T follicular helper cell (primary cell): ENCODE data around the gene CD93.

Experiments used
- DNase-seq: peaks from one replicate; pipeline ENCODE4 v3.0.0-alpha.2; 2020; ENCODE audit warnings: low read depth

Gene CD93

GRCh38 chr20:23060629-23061028, 25.5 kb downstream of the CD93 start:
- DNase-seq: no peak

GRCh38 chr20:23059846-23060245, 26.3 kb downstream of the CD93 start:
- DNase-seq: no peak

GRCh38 chr20:23059001-23059400, 27.1 kb downstream of the CD93 start:
- DNase-seq: no peak

- no peak for DNase-seq
These were observed 27.9 kb downstream of the CD93 start for GRCh38 chr20:23058240-23058639.

GRCh38 chr20:23052904-23053303, 33.2 kb downstream of the CD93 start:
- no peak for DNase-seq

- no peak for DNase-seq
These were observed 35.1 kb downstream of the CD93 start for GRCh38 chr20:23050847-23051627.

- DNase-seq: no peak
These were observed 35.9 kb downstream of the CD93 start for GRCh38 chr20:23050076-23050838.

GRCh38 chr20:23049201-23050075, 36.7 kb downstream of the CD93 start, which contains the start of gene THBD:
Gene THBD (minus strand): TSS chr20:23049672. CDS start chr20:23049504, 168 bp downstream.
- no peak for DNase-seq

GRCh38 chr20:23048283-23049200, 37.6 kb downstream of the CD93 start:
- no peak for DNase-seq

GRCh38 chr20:23047738-23048214, 38.3 kb downstream of the CD93 start:
- DNase-seq: no peak

- no peak for DNase-seq
These were observed 39.0 kb downstream of the CD93 start for GRCh38 chr20:23047001-23047737.

- DNase-seq: no peak
These were observed 39.7 kb downstream of the CD93 start for GRCh38 chr20:23046431-23046830.

GRCh38 chr20:23043376-23043775, 42.7 kb downstream of the CD93 start:
- DNase-seq: no peak

GRCh38 chr20:23042270-23042669, 43.9 kb downstream of the CD93 start:
- DNase-seq: no peak

- DNase-seq: no peak
These were observed 46.1 kb downstream of the CD93 start for GRCh38 chr20:23039885-23040508.

GRCh38 chr20:23039136-23039875, 46.8 kb downstream of the CD93 start:
- DNase-seq: no peak

- no peak for DNase-seq
These were observed 49.1 kb downstream of the CD93 start for GRCh38 chr20:23037017-23037481.

- DNase-seq: no peak
These were observed 49.8 kb downstream of the CD93 start for GRCh38 chr20:23036371-23036770.

- DNase-seq: no peak
These were observed 50.4 kb downstream of the CD93 start for GRCh38 chr20:23035731-23036130.
